ENCODE measurements around the gene GBP1.

- TF ChIP-seq CTCF (IDR thresholded peaks at IDR 0.05) = no peak
- TF ChIP-seq POLR2A (IDR thresholded peaks at IDR 0.05) = no peak
Observed at GRCh38 chr1:89022167-89022959, 42.6 kb downstream of the GBP1 start, which contains the start of gene GBP3.
